ENCODE data around the gene ESYT1.

The ESYT1 gene

GRCh38 chr12:56189918-56190694 lies 62.0 kb downstream of the ESYT1 start:
- DNase-seq = peak; percentile 86

- no peak for DNase-seq
These were observed 62.7 kb downstream of the ESYT1 start for GRCh38 chr12:56190695-56191155.

GRCh38 chr12:56192582-56192981 lies 64.5 kb downstream of the ESYT1 start:
- DNase-seq = no peak

GRCh38 chr12:56193025-56193578 lies 65.0 kb downstream of the ESYT1 start:
- DNase-seq = peak; percentile 91

Data from NCI-H510A treated with DMSO at 0.1 percent for 48 hours (cell line).